HG03378 (cell line): Measurements from ENCODE around the gene IFT74.

Source experiments
- ATAC-seq: cut with Tn5 transposase; IDR thresholded peaks from one replicate; pipeline ENCODE4 v1.9.1; 2021; ENCODE audit warnings: mild to moderate bottlenecking, moderate library complexity; ENCODE audit not compliant: unreplicated experiment

Gene IFT74

DNA sequence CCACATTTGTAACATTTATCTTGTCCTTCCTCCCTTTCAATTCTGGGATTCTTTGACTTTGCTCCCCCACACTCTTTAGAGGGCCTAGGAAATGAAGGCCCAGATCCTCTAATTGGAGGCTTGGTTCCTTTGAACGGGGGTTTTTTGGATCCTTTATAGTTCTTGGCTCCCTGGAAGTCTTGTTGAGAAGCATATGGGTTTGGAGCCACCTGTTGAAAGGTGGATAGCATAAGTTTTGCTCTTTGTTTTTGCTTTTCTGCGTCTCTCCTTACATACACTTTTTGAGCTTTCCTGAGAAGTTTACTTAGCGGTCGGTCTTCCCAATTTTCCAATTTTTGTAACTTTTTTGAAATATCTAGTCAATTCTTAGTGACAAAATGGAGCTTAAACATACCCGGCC is 17.8 kb downstream of the IFT74 start:
- ATAC-seq, result no peak

DNA sequence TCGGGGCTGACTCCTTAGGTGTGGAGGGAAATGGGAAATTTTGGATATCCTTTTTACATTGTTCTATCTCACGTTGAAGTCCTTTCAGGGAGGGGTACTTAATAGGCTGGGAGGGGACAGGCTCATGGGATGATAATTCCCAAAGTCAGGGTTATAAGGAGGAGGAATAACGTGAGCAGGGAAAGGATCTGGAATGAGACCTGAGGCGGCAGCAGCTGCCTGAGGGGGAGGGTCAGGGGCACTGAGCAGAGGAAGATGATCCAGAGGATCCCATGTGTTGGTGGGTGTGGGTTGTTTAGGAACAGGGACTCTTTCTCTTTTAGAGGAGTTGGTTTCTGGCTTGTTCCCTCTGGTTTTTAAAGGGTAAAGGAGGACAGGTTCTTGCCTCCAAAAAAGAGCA is 18.7 kb downstream of the IFT74 start:
- no peak for ATAC-seq

DNA sequence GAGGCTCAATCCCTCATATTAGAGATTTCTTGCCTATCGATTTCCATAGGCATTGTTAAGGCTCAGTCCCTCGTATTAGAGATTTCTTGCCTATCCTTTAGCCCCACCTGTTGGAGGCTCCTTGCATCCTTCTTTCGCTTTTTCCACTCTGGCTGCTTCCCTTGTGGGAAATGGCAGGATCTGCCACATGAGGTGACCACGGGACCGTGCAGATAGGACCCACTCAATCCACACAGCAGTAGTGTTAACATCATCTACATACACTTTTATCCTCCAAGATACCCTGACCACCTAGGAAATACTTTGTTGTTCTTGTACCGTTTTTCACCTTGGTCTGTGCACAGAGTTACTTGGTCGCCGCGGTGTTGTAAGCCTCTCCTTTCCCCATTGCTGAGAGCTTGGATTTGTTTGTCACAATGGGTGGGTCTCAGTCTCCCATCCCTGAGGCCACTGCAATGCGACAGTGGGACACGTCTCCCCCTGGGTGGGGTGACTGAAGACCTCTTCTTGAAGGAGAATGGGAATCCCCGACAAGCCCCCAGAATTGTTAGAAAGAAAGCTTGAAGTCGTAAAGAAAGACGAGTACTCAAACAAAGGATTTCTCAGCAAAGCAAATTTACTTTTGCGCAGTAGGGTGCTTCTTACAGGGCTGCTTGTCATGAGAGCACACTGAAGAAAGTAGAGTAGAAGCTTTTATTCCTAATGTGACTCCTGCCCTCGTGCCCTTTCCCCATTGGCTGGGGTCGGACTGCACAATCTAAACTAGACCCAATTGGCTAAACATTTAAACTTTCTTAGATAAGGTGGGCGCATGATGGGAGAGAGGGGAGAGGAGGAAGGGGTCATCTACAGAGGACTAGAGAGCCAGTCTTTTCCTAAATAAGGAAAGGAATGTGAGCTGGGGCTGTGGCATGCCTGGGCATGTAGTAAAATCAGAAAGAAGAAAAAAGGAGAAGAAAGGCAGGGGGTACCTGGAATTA is 19.8 kb downstream of the IFT74 start:
- ATAC-seq, result no peak

DNA sequence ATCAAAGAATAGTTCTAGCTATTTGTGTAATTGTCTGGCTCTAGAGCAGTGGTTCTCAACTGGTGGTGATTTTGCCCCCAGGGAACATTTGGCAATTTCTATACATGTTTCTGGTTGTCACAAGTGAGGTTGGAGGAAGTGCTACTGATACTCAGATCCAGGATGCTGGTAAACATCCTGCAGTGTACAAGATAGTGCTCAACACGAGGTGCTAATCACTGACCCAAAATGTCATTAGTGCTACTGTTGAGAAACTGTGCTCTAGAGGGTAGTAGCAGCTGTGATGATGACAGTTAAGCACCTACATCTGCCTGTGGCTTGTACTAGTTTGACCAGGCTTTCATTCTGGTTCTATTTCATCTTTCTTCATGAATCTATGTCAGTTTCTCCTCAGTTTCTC is 27.1 kb downstream of the IFT74 start:
- no peak for ATAC-seq

DNA sequence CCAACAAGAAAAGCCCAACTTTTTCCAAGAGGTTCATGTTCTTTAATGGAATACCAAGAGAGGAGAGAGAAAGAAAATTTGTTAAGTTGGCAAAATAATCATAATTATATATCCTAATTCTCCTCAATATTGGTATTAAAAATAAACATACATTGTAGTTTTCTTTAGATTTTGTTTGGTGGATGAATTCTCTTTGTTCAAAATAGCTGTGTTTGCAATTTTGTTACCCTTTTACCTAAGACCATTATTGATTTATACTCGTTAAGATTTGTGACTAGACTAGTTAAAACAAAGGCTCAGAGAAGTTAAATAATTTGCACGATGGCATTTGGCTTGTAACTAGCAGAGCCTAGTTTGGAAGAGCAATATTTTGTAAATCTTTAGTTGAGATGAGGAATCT is 39.6 kb downstream of the IFT74 start:
- ATAC-seq, result no peak

DNA sequence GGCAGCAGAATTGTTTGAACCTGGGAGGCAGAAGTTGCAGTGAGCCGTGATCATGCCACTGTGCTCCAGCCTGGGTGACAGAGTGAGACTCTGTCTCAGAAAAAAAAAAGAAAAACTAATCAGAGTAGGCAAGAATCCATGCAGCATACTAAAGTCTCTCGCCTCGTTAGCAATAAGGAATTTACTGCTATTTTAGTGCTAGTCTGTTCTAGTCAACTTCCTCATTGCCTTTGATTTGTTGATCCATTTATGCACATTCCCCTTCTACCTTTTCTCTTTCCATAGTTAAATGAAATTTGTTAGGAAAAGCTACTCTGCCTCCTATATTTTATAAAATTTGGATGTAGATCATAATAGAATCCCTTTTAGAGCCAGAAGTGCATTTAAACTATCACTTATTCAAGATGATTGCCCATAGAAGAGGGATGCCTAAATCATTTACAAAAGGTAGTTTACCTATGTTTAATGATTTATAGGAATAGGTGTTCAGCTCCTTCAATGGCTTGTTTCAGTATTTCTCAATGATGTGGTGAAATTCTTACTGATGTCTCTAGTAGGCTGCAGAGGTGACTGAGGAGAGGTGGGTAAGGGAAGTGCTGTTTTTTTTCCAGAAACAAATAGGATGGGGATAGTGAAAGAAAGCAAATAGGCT is 47.3 kb downstream of the IFT74 start:
- ATAC-seq, result no peak

DNA sequence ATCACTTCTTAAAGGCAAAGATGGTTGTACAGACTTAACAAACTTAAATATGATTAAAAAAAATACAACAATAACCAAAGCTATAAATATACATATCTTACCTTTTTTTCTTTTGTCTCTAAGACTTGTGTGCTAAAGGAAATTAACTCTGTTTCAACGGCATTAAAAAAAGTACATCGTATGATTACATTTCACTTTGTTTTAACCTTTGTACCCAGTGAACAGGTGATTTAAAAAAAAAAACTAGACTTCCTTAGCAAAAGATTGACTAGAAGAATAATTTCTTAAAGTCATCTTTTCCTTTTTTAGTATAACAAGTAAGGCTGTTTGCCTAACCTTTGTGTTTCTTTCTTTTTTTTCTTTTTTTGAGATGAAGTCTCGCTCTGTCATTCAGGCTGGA is 49.3 kb downstream of the IFT74 start, which contains the start of gene LRRC19:
Gene LRRC19, minus strand, starts transcription at position 182 of the 400 bp plus-strand sequence. CDS start 5,978 bp downstream, outside the sequence.
- ATAC-seq, result no peak

DNA sequence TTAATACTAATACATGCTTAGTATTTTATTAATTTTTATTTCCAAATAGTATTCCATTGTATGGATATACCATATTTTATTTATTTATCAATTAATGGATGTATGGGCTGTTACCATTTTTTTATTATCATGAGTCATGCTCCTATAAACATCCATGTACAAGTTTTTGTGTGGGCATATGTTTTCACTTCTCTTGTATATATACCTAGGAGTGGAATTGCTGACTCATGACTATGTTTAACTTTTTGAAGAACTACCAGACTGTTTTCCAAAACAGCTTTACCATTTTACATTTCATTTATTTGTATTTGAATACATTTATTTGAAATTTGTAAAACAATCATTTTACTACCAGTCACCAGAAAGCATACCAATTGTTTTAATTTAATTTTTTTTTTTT is 63.4 kb downstream of the IFT74 start:
- no peak for ATAC-seq

DNA sequence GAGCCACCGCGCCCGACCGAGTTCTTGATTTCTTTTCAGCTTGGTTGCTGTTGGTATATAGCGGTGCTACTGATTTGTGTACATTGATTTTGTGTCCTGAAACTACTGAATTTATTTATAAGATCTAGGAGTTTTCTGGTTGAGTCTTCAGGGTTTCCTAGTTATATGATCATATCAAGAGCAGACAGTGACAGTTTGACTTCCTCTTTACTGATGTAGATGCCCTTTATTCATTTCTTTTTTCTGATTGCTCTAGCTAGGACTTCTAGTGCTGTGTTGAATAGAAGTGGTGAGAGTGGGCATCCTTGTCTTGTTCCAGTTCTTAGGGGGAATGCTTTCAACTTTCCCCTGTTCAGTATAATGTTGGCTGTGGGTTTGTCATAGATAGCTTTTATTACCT is 66.7 kb downstream of the IFT74 start:
- ATAC-seq, result no peak

DNA sequence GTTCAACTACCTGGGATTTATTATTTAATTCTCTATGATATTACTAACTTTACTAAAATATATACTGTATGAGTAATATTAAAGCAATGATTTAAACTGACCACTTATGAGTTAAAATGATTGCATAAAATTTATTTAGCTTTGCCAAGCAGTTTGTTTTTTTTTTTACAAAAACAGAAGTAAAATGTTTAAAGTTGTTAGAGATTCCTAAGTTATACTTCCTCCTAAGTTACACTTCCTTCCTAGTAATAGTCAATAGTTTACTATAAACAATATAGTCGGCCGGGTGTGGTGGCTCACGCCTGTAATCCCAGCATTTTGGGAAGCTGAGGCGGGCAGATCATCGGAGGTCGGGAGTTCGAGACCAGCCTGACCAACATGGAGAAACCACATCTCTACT is 73.0 kb downstream of the IFT74 start:
- no peak for ATAC-seq

DNA sequence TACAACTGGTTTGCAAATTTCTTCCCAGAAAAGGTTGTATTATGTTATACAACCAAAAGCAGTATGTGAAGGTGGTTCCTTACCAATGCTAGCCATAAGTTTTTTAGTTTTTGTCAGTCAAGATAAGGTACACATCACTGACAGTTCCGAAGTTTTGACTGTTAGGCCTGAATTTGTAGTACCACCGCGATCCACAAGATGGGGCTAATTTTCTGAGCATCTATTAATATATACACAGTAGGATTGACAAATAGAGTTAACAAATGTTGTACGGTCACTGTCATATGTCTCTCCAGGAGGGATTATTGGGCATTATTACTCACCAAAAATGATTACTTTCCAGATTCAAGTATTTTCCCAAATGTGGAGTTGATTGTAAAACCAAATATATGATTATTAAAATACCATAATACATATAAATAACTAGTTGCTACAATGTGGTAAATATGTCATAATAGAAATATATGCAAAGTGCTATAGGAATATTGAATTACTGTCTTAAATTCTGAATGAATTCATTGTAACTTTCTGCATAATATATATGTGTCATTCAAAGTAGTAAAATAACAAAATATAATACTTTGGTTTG is 77.7 kb downstream of the IFT74 start:
- ATAC-seq, result peak; percentile 88

DNA sequence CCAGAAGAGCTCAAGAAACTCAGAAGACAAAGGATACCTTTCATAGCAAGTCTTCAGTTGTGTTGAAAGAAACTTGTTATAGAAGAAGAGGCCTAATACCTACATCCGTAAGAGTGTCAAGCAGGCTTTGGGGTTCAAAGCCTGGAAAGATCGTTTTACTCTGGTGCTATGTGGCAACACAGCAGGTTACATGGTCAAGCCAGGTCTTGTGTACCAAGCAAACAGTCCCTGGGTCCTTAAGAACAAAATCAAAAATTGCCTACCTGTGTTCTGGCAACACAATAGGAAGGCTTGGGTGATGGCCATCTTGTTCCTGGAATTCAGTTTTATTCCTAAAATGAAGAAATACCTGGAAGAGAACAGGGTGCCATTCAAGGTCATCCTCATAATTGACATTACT is 81.3 kb downstream of the IFT74 start:
- no peak for ATAC-seq

DNA sequence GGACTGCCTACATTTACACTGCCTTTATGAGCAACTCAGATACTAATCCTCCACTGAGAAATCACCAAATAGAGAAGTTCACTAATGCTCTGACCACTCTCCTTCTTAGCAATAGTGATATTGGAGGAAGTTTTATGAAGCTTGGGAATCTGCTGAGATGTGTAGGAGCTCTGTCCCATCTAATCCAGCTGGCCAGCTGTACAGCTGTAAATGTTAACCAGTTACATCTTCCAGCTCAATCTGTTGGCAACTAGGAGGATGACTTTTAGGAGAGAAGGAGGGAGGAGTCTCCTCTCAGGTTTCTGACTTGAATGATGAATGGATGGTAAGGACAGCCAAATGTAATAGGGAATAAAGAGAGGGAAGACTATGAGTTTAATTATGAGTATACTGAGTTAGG is 85.5 kb downstream of the IFT74 start:
- no peak for ATAC-seq

DNA sequence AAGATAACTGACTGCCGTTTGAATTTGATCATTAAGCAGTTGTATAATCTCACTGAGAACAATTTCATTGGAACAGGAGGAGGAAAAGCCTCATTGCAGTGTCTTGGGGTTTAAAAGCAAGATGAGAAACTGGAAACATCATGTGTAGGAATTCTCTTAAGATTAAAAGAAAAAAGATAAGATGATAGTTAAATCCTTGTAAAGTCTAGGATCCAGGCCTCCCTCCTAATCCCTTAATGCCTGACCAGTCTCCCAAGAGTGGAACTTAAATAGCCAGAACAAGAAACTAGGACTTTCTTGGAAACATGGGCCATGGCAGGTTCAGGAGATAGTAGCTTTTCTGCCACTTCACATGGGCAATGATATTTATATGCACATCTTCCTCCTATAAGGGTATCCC is 86.3 kb downstream of the IFT74 start:
- ATAC-seq, result no peak

DNA sequence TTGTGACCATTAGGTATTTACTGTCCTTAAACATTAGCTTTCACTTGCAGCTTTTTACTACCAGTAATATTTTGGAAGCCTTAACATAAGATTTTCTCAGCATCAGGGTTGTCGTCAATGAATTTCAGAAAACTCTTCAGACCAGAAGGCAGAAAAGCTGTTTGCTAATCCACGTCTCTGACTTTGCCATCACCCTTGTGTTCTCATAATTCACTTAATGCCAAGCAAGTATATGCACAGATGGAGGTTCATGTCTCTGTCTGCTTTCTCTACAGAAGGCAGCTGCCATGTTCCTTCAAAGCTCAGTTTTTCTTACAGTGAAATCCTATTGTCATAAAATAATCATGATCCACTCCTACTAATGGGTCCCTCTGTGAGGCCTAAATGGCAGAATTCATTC is 87.0 kb downstream of the IFT74 start:
- ATAC-seq, result no peak

DNA sequence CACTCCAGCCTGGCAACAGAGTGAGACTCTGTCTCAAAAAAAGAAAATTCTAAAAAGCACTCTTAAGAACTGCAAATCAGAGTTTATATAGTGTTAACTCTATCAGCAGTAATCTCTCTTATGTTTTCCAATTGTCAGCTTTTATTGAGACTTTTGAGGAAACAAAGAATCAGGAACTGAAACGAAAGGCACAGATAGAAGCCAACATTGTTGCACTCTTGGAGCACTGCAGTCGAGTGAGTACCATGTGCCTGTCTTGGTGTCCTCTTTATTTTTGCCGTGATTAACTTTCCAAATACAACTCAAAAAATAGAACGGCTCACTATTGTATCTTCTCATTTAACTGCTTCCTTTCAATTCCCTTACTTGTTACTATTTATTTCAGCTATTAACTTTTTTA is 90.9 kb downstream of the IFT74 start:
- no peak for ATAC-seq

DNA sequence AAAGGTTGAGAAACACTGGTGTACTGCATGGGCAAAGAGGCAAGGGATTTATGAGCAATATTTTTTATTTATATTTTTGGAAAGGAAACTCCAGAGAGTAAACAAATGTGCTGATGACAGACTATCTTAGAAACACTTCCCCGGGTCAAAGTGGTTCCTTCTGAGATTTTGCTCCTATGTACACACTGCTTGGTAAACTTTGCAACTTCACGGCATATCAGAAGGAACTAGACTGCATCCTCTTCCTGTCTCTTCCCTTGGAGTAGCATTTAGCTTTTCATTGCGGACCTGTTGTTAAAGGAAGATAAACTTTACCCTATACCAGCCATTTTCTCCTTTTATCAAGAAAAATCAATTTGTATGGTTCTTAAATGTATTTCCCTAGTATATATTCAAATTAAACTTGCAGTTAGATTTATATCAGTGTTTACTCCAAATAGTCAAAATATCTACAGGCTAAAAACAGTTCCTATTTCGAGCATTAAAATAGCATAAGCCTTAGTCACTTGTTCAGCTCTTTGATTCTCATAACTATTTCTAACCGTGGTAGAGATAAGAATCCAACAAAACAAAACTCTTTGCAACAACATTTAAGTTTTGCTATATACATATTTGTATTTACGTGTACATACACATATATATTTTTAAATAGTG is 97.3 kb downstream of the IFT74 start:
- no peak for ATAC-seq

DNA sequence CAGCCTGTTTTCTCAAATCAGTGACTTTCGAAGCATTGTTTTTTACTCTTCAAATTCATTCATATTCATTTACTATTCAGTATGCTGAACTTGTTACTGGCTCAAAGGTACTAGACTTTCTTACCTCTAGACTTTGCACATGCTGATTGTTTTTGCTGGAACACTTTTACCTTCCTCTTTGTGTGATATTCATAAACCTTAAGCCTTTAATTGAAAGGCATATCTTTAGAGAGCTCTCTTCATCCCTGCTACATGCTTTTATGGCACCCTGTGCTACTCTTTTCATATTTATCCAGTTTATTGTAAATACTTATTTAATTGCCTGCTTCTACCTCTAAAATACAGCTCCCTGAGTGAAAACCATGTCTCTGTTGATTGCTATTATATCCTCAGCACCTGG is 97.9 kb downstream of the IFT74 start:
- ATAC-seq, result no peak

DNA sequence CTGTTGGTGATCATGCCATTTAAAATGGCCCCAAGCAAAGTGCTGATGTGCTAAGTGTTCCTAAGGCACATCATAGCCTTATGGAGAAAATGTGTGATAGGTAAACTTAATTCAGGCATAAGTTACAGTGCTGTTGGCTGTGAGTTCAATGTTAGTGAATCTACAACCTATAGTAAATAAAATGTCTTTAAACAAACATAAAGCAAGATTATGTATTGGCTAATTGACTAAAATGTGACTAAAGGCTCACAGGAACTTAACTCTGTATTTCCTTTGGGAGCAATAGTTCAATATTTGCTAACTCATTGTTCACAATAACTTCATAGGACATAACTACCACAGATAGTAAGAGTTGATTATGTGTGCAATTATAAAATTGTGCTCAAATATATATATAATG is 98.6 kb downstream of the IFT74 start:
- no peak for ATAC-seq

DNA sequence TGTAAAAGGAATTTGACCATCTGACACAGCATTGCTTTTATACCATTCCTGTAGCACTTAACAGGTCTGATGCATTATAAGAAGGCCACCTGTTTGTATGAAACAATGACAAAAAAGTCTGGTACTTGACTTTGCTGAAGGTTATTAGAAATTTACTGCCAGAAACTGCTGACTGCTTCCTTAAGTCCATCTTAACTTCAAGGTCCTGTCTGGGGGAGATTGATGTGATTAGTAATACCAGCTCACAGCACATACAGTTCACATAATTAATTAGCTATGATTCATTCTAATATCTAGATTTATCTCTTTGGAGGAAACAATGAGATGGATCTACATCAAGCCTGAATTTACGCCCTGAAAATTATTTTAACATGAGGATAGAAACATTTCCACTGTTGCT is 103.2 kb downstream of the IFT74 start:
- no peak for ATAC-seq

DNA sequence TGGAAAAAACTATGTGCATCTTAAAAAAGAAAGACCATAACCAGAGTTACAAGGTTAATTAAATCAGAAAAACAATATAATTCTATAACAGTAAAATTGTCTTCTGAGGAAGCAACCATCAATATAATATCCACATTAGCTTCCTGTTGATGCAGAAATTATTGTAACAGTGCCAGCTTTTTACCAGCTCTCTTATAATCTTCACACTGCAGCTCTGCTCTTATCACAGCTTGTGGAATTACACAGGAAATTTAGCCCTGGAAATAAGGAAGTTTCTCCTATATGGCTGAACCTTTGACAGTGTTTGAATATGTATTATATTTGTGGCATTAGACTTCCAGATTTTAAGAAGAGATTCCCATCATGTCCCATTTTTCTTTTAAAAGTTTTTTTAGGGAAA is 103.7 kb downstream of the IFT74 start:
- no peak for ATAC-seq
